OCI-LY7 (cell line): ENCODE data around the gene MINDY2. TPM values are rescaled to one million over a fixed set of nuclear protein-coding genes. Genes with fewer than 3 reads are reported as not detected.
A peak's percentile ranks its signal among the peaks of the same experiment; 100 is the strongest.

ENCODE experiments used
- BruUV-seq: library from RNA; stranded (reverse); fragments of 400-500 nt; replicated peaks from 2 replicates; lab custom pipeline; 2021; lab: Mats Ljungman, UMichigan
- CTCF ChIA-PET: fragments of 300-600 bp; sonication (Branson Sonifier 250); formaldehyde crosslinking; loops from one replicate; lab custom pipeline; 2022; ENCODE audit warnings: antibody characterized with exemption; ENCODE audit not compliant: unreplicated experiment; lab: Charles Lee
- POLR2A ChIA-PET: fragments of 300-600 bp; sonication (Branson Sonifier 250); formaldehyde crosslinking; loops from one replicate; lab custom pipeline; 2022; ENCODE audit warnings: antibody characterized with exemption; lab: Charles Lee
- DNase-seq: peaks from one replicate; pipeline ENCODE4 v3.0.0-alpha.2; 2015; ENCODE audit warnings: low spot score
- H2AFZ ChIP-seq: fragments of 200-600 bp; sonication (generic), shearing (Covaris generic); 2 replicates; pipeline ENCODE4 v1.6.1; 2014; ENCODE audit warnings: mild to moderate bottlenecking, antibody characterized with exemption, low read length, moderate library complexity
- H3K27ac ChIP-seq: fragments of 200-600 bp; sonication (generic); 2 replicates; pipeline ENCODE4 v1.5.1; 2014; ENCODE audit warnings: mixed run types, low read depth, mild to moderate bottlenecking, moderate library complexity, low read length, inconsistent platforms; ENCODE audit not compliant: poor library complexity, severe bottlenecking
- H3K36me3 ChIP-seq: fragments of 200-600 bp; sonication (generic); 2 replicates; pipeline ENCODE4 v1.6.1; 2014; ENCODE audit warnings: mild to moderate bottlenecking, antibody characterized with exemption, low read length, moderate library complexity, mixed read lengths; ENCODE audit not compliant: insufficient read depth
- H3K4me1 ChIP-seq: fragments of 200-600 bp; sonication (generic); 2 replicates; pipeline ENCODE4 v1.5.1; 2014; ENCODE audit warnings: mild to moderate bottlenecking, low read length; ENCODE audit not compliant: insufficient read depth, poor library complexity, severe bottlenecking
- H3K4me2 ChIP-seq: fragments of 200-600 bp; sonication (generic); 2 replicates; pipeline ENCODE4 v1.6.1; 2014; ENCODE audit warnings: mild to moderate bottlenecking, low read length
- H3K4me3 ChIP-seq: fragments of 200-600 bp; sonication (generic); 2 replicates; pipeline ENCODE4 v1.5.1; 2014; ENCODE audit warnings: mild to moderate bottlenecking, low read depth, low read length; ENCODE audit not compliant: poor library complexity, severe bottlenecking
- H3K79me2 ChIP-seq: fragments of 200-600 bp; sonication (generic); 2 replicates; pipeline ENCODE4 v1.6.1; 2016; ENCODE audit warnings: low read depth, mild to moderate bottlenecking, low read length, moderate library complexity, mixed read lengths; ENCODE audit not compliant: insufficient read depth
- H3K9me2 ChIP-seq: fragments of 200-600 bp; sonication (generic); 2 replicates; pipeline ENCODE4 v1.6.1; 2016; ENCODE audit warnings: mild to moderate bottlenecking, low read length, mixed read lengths; ENCODE audit not compliant: insufficient read depth
- H3K9me3 ChIP-seq: fragments of 200-600 bp; sonication (generic); 2 replicates; pipeline ENCODE4 v1.6.1; 2014; ENCODE audit warnings: mild to moderate bottlenecking, mixed run types, low read length, mixed read lengths
- H4K20me1 ChIP-seq: fragments of 200-600 bp; sonication (generic); 2 replicates; pipeline ENCODE4 v1.6.1; 2014; ENCODE audit warnings: mild to moderate bottlenecking, antibody characterized with exemption, low read length, moderate library complexity, mixed read lengths; ENCODE audit not compliant: insufficient read depth
- EZH2phosphoT487 ChIP-seq: fragments of 200-600 bp; sonication (generic); IDR thresholded peaks from 2 replicates; pipeline ENCODE4 v1.6.1; 2018; ENCODE audit warnings: low read depth, borderline replicate concordance, mild to moderate bottlenecking, mixed run types, antibody characterized with exemption, low read length, moderate library complexity, mixed read lengths
- intact Hi-C: fragments of 100-400 bp; cut with micrococcal nuclease; formaldehyde crosslinking; loops from one replicate; pipeline ENCODE4 v1.10.0; 2022; ENCODE audit not compliant: unreplicated experiment
- total RNA-seq, 2 experiments: library from RNA; depleted of rRNA in 1 of 2; stranded (reverse); fragments of >200 nt in 1 of 2; shearing (Covaris generic) in 1 of 2; gene quantifications; 2 replicates each; pipeline ENCODE4 v1.2.3, GENCODE V29; 2014 to 2022
- TF ChIP-seq, protein P1 (sequence below): fragments of 200-600 bp; sonication (generic); conservative IDR thresholded peaks from 2 replicates; pipeline ENCODE4 v1.5.1; 2014; ENCODE audit warnings: mild to moderate bottlenecking, antibody characterized with exemption, low read length, moderate library complexity, mixed read lengths

MINDY2 gene
- total RNA-seq, 2 experiments from 2014 or later: 10.5 to 15.7 TPM

GRCh38 chr15:58748040-58748851 is 22.9 kb upstream of the MINDY2 start:
- POLR2A ChIA-PET: interaction anchor here (1.1 to 2.0 kb wide), 3 partner anchors 10 to 22 kb away, joined by 3 to 10 read pairs (median 4); partner anchors contain the start of gene MINDY2
- BruUV-seq: TSS peak; percentile 64
- Histone ChIP-seq H4K20me1 (peaks cover 24% of the 10 kb centered on the region), H3K36me3 (peaks cover 4% of the 10 kb centered on the region; the same call in 1 of the 2 replicates), H2AFZ (peak overlapping the region; percentile 20; the same call in 1 of the 2 replicates), H3K4me1 (peaks cover 32% of the 10 kb centered on the region), H3K27ac (peak overlapping the region; percentile 84), H3K79me2 (peaks cover 56% of the 10 kb centered on the region), H3K9me3 (no peaks in the 10 kb centered on the region), H3K4me3 (peak overlapping the region; percentile 87), H3K4me2 (peak overlapping the region; percentile 74), H3K9me2 (no peaks in the 10 kb centered on the region)
- CTCF ChIA-PET: no interaction called here
- TF ChIP-seq, protein P1, sequence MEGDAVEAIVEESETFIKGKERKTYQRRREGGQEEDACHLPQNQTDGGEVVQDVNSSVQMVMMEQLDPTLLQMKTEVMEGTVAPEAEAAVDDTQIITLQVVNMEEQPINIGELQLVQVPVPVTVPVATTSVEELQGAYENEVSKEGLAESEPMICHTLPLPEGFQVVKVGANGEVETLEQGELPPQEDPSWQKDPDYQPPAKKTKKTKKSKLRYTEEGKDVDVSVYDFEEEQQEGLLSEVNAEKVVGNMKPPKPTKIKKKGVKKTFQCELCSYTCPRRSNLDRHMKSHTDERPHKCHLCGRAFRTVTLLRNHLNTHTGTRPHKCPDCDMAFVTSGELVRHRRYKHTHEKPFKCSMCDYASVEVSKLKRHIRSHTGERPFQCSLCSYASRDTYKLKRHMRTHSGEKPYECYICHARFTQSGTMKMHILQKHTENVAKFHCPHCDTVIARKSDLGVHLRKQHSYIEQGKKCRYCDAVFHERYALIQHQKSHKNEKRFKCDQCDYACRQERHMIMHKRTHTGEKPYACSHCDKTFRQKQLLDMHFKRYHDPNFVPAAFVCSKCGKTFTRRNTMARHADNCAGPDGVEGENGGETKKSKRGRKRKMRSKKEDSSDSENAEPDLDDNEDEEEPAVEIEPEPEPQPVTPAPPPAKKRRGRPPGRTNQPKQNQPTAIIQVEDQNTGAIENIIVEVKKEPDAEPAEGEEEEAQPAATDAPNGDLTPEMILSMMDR: no peak; the same call in 1 of the 2 replicates
- TF ChIP-seq EZH2phosphoT487: no peak
- peak; percentile 77 for DNase-seq
- intact Hi-C loops: loop anchor here (1.0 to 10.0 kb wide), 4 partner anchors 21 to 187 kb away; partner anchors contain the start of genes MINDY2 and SLTM

DNA sequence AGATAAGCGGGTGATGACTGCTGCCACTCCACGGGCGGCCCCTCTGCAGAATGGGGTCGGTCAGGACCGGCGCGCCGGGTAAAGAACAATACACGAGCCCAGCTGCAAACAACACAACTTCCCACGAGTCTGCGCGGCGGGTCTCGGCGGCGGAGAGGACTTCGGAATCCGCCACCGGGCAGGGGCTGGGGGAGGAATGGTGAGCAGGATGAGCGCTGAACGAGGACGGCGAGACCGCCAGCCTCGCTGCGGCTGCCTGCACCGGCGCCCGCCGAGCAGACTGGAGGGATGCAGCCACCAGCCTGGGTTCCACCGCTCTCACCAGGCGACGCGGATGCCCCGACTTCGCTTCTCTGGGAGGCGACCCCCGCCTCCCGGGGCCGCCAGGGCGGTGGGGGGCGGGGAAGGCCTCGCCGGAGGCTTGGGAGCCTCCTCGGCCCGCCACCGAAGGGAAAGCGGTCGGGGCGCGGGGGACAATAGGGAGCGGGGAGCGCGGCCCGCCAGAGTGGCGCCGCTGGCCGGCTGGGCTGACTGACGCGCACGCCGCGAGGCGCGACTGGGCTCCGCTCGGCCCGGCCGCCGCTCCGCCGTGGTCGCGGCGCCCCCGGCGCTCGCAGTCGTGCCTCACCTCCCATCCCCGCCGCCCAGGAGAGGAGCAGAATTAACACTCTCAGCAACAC is 22.1 kb upstream of the MINDY2 start:
- Histone ChIP-seq H2AFZ (peak overlapping the region; percentile 20; the same call in 1 of the 2 replicates), H3K36me3 (peaks cover 4% of the 10 kb centered on the region; the same call in 1 of the 2 replicates), H3K9me3 (no peaks in the 10 kb centered on the region), H3K4me3 (peak overlapping the region; percentile 87), H3K4me1 (peaks cover 32% of the 10 kb centered on the region), H4K20me1 (peaks cover 24% of the 10 kb centered on the region), H3K27ac (peak overlapping the region; percentile 84), H3K9me2 (no peaks in the 10 kb centered on the region), H3K4me2 (peak overlapping the region; percentile 74), H3K79me2 (peaks cover 48% of the 10 kb centered on the region)
- no TSS peak for BruUV-seq
- ChIA-PET CTCF (interaction anchor here (0.6 to 1.0 kb wide), 2 partner anchors 22 to 447 kb away, joined by 3 read pairs; no protein-coding TSS in a partner anchor), POLR2A (interaction anchor here (1.1 to 2.0 kb wide), 4 partner anchors 14 to 163 kb away, joined by 3 to 30 read pairs (median 6); partner anchors contain the start of gene MINDY2)
- DNase-seq: peak; percentile 66
- intact Hi-C loops: loop anchor here (1.0 to 10.0 kb wide), 4 partner anchors 22 to 186 kb away; partner anchors contain the start of genes MINDY2 and SLTM
- TF ChIP-seq, protein P1: no peak
- TF ChIP-seq EZH2phosphoT487: no peak
